ENCODE measurements around the gene SEMA4D. TPM values are rescaled to one million over a fixed set of nuclear protein-coding genes. Genes with fewer than 3 reads are reported as not detected.

Gene SEMA4D
- polyA plus RNA-seq, 1 experiment, result 0.50 TPM

GRCh38 chr9:89386206-89386605 lies 111.7 kb downstream of the SEMA4D start:
- no peak overlapping the region for H3K4me3 ChIP-seq (ENCODE audit: low read depth, low read length)
- TF ChIP-seq CTCF (IDR thresholded peaks at IDR 0.05; ENCODE audit: insufficient read depth, low read depth, low read length), result no peak
- POLR2A ChIA-PET, result no interaction called here
- no peak for DNase-seq (ENCODE audit: low read depth)
- no peaks in the 10 kb centered on the region for H3K27me3 ChIP-seq (ENCODE audit: control insufficient read depth, insufficient read depth, low read length)
- CTCF ChIA-PET, result no interaction called here
- no peaks in the 10 kb centered on the region for H3K36me3 ChIP-seq (ENCODE audit: control insufficient read depth, insufficient read depth, low read length)

GRCh38 chr9:89384783-89385182 lies 113.1 kb downstream of the SEMA4D start:
- CTCF ChIA-PET, result no interaction called here
- no peak for DNase-seq (ENCODE audit: low read depth)
- Histone ChIP-seq H3K36me3 (ENCODE audit: control insufficient read depth, insufficient read depth, low read length) (no peaks in the 10 kb centered on the region), H3K4me3 (ENCODE audit: low read depth, low read length) (no peak overlapping the region), H3K27me3 (ENCODE audit: control insufficient read depth, insufficient read depth, low read length) (no peaks in the 10 kb centered on the region)
- TF ChIP-seq CTCF (IDR thresholded peaks at IDR 0.05; ENCODE audit: insufficient read depth, low read depth, low read length), result no peak
- POLR2A ChIA-PET, result no interaction called here

- POLR2A ChIA-PET, result no interaction called here
- H3K4me3 ChIP-seq (ENCODE audit: low read depth, low read length), result no peak overlapping the region
- no peaks in the 10 kb centered on the region for H3K27me3 ChIP-seq (ENCODE audit: control insufficient read depth, insufficient read depth, low read length)
- no peaks in the 10 kb centered on the region for H3K36me3 ChIP-seq (ENCODE audit: control insufficient read depth, insufficient read depth, low read length)
- TF ChIP-seq CTCF (IDR thresholded peaks at IDR 0.05; ENCODE audit: insufficient read depth, low read depth, low read length), result no peak
- no peak for DNase-seq (ENCODE audit: low read depth)
- CTCF ChIA-PET, result no interaction called here
Measured at GRCh38 chr9:89383721-89384300, 114.1 kb downstream of the SEMA4D start.

- CTCF ChIA-PET, result interaction anchor here (0.9 kb wide), 1 partner anchor 166 kb away, joined by 3 read pairs; no protein-coding TSS in a partner anchor
- TF ChIP-seq CTCF (IDR thresholded peaks at IDR 0.05; ENCODE audit: insufficient read depth, low read depth, low read length), result no peak
- no peaks in the 10 kb centered on the region for H3K36me3 ChIP-seq (ENCODE audit: control insufficient read depth, insufficient read depth, low read length)
- no peaks in the 10 kb centered on the region for H3K27me3 ChIP-seq (ENCODE audit: control insufficient read depth, insufficient read depth, low read length)
- DNase-seq (ENCODE audit: low read depth), result no peak
- H3K4me3 ChIP-seq (ENCODE audit: low read depth, low read length), result no peak overlapping the region
- POLR2A ChIA-PET, result no interaction called here
Measured at GRCh38 chr9:89383030-89383720, 114.7 kb downstream of the SEMA4D start.

GRCh38 chr9:89382026-89382986 lies 115.6 kb downstream of the SEMA4D start:
- Histone ChIP-seq H3K27me3 (ENCODE audit: control insufficient read depth, insufficient read depth, low read length) (no peaks in the 10 kb centered on the region), H3K36me3 (ENCODE audit: control insufficient read depth, insufficient read depth, low read length) (no peaks in the 10 kb centered on the region), H3K4me3 (ENCODE audit: low read depth, low read length) (no peak overlapping the region)
- ChIA-PET CTCF (interaction anchor here (0.9 kb wide), 1 partner anchor 167 kb away, joined by 3 read pairs; no protein-coding TSS in a partner anchor), POLR2A (no interaction called here)
- TF ChIP-seq CTCF (IDR thresholded peaks at IDR 0.05; ENCODE audit: insufficient read depth, low read depth, low read length), result no peak
- no peak for DNase-seq (ENCODE audit: low read depth)

All from BJ (cell line).